HS-5 (cell line): ENCODE results near the gene TUBB3.
A peak's percentile ranks its signal among the peaks of the same experiment; 100 is the strongest.
"Not testable (repeated sequence)": the region's sequence is repeated elsewhere in the genome, so short reads cannot be mapped to it uniquely, and the experiment has no call there.

Source experiments
- DNase-seq: peaks from one replicate; pipeline ENCODE4 v3.0.0-alpha.2; 2012; ENCODE audit warnings: low read depth

Gene TUBB3

DNA sequence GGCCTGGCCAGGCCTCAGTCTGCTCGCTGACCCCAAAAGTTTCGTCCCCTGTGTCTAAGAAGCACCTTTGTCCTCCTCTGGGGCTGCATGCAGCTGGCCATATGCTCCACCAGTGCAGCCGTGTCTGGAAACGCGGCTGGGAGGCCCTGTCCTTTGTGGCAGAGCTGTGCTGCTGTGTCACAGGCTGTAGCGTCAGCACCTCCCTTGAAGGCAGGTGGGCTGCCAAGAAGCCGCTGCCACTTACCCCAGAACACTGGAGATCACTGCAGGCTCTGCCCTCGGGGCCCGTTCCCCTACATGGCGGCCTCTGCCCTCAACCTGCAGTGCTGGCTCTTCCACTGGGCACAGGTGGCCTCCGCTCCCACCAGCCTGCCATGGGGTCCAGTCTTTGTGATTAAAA is 20.2 kb upstream of the TUBB3 start:
- no peak for DNase-seq

DNA sequence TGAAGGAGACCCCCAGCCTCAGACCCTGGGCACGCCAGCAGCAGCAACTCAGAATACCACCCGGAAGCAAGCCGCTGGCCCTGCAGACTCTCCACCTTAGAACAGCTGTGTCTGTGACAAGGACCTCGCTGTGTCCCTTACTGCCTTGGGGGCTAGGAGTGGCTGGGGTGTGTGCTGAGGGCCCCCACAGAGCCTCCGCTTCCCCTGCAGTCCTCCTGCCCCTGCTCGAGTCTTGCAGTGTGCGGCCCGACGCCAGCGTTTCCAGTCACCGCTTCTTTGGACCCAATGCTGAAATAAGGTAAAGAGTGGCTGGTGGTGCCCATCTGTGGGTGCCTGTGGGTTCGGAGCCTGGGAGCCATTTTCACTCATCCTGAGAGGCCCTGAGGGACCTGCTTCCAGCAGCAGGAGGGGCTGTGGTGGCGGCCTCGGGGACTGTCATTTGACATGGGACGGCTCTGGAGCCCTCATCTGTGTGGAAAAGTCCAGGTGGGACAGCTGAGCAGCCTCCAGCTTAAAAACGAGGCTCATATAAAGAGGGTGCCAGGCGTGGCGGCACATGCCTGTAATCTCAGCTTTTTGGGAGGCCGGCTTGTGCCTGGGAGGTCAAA is 19.1 kb upstream of the TUBB3 start:
- no peak for DNase-seq

GRCh38 chr16:89904606-89905510 is 18.3 kb upstream of the TUBB3 start:
- DNase-seq: no peak

DNA sequence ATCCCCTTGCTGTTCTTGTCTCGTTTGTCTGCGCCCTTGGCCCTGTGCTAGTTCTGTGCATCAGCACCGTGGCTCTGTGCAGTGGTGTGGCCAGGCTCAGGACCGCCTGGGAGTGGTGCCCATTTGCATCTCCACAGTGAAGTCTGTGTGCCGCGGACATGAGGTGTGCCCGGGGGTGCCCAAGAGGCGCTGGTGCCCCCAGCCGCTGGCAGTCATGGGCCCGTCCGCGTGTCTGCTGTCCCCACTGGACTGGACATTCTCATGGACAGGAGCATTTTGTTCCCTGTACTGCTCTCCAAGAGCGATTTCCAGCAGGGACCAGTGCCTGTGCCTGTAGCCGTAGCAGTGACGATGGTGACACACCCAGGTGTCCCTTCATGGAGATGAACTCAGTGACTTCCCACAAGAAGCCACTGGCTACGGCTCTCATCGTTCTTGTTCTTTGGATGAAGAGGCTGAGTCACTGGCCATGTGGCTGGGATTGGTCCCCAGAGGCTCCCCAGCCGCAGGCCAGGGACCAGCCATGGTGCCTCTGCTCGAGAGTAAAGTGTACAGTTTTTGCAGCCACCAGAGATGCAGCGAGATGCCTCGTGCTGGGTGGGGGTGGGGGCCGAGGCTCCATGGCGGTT is 17.5 kb upstream of the TUBB3 start:
- DNase-seq: no peak

DNA sequence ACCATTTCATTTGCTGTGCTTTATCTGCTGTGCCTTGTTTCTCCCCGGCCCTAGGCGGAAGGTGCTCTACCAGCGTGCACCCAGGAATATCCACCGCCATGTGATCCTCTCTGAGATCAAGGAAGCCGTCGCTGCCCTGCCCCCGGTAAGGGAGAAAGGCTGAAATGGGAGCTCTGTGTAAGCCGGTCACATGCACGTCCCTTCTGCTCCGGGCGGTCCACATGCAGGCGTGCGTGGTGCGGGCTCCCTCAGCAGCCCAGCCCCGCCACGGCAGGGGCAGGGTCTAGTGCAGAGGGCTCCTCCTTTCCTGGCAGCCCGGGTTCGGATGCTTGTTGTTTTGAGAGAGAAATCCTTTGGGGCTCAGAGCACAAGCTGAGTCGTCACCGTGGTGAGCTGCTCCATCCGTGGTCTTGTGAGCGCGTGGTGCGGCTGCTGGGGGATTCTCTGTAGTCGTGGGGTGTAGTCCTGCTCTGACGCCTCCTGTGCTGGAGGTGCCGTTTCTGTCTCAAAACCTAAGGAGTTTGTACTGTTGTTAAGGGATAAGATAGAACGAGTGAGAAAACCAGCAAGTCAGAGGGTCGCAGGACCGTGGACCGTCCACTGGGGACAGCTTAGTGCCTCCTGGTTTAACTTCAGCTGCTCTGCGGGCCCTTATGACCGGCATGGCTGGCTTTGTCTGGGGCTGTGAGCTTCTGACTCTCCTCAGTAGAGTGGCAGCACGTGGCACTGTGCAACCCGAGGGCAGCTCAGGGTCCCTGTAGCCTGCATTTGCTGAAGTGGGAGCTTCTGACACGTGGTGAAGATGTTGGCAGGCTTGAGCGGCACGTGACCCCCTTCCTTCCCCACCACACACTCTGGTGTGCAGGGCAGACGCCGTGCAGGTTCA is 16.8 kb upstream of the TUBB3 start:
- DNase-seq: no peak

GRCh38 chr16:89907055-89907814 is 15.9 kb upstream of the TUBB3 start:
- no peak for DNase-seq

DNA sequence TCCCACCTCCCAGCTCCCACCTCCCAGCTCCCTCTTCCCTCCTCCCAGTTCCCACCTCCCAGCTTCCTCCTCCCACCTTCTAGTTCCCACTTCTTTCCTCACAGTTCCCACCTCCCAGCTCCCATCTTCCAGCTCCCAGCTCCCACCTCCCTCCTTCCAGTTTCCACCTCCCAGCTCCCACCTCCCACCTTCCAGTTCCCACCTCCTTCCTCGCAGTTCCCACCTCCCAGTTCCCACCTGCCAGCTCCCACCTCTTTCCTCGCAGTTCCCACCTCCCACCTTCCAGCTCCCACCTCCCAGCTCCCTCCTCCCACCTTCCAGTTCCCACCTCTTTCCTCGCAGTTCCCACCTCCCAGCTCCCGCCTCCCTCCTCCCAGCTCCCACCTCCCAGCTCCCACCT is 14.9 kb upstream of the TUBB3 start:
- DNase-seq: no peak

DNA sequence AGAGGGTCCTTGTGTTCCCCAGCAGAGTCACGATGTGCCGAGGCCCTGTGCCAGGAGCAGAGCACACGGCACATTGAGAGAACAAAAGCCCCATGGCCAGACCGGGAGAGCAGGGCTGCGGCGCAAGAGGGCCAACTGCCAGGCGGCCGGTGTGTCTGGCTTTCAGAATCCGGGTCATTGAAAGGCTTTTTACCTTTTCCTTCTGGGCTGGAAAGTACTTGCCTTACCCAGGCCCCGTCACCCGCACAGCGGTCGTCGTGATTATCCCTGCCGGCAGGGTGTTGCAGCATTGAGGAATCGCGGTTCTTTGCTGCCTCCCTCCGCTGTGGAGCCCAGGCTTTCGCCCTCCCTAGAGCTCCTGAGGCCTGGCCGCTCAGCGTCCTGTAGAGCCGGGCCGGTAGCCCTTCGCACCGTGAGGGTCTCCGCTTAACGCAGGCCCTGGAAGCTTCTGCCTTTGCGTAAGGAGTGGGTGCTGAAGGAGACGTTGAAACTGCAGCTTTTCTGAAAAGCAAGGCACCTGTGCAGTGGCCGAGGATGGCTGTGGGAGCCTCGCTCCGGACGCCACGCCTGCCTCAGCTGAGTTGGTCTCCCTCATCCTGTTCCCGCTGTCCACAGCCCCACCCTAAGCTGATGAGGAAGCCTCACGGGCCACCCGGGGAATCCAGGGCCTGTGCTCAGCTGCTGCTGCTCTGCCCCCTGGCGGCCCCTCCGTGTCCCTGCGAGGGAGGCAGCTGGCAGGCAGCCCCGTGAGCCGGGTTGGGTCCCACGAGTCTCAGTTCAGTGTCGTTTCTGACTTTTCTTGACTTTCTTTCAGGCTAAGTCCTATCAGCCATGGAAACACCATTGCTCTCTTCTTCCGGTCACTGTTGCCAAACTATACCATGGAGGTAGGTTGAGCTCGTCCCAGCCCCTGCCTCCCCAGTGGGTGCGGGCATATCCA is 13.1 kb upstream of the TUBB3 start:
- no peak for DNase-seq

DNA sequence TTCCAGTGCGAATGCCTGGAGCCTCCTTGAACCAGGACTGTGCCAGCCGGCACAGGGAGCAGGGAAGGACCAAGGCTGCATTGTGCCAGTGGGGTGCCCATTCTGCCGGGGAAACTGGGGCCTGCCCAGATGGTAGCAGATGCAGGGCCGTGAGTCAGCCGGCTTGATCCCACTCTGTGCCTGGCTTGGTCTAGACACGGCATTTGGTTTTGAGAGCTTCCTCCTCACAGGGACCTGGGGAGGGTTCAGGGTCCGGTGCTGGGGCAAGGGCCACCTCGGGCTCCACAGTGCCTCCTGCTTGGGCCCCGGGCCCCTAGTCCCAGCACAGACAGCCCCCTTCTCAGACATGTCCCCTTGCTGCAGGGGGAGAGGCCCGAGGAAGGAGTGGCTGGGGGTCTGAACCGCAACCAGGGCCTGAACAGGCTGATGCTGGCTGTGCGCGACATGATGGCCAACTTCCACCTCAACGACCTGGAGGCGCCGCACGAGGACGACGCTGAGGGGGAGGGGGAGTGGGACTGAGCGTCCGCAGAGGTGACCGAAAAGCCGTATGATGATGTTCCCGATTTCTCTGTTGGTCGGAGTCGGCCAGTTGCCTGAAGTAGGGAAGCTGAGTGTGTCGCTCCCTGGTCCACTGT is 12.3 kb upstream of the TUBB3 start:
- no peak for DNase-seq

DNA sequence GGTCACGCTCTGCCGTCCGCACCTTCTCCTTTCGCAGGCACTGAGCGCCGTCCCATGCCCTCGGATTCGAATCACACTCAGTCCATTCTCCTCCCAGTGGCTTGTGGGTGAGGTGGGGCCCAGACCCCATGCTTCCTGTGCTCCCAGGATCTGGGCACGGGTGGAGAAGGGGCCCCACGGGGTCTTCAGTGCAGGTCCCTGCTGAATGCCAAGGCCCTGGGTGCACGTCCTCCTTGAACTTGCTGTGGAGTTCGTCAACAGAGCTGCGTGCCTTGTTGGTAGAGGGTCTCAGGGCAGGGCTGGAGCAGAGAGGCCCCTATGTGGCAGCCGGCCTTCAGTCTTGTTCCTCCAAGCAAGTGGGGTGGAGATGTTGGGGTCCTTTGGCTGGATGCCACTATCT is 11.8 kb upstream of the TUBB3 start:
- no peak for DNase-seq

DNA sequence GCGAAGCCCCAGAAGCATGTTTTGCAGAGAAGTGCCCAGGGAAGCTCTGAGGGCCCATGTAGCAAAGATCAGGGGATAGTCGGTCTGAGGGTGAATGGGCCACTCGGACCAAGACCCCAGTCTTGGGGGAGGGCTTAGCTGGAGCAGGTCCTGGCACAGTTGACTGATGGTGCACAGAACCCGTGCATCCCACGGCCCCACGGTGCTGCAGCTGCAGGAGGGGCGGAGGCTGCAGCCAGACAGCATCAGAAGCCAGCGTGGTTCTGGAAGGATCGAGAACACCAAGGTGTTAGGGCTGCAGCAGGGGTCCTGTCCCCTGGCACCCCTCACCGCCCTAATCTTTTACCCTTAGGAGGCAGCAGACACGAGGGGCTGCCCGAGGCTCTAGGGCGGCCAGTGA is 11.0 kb upstream of the TUBB3 start:
- DNase-seq: no peak

DNA sequence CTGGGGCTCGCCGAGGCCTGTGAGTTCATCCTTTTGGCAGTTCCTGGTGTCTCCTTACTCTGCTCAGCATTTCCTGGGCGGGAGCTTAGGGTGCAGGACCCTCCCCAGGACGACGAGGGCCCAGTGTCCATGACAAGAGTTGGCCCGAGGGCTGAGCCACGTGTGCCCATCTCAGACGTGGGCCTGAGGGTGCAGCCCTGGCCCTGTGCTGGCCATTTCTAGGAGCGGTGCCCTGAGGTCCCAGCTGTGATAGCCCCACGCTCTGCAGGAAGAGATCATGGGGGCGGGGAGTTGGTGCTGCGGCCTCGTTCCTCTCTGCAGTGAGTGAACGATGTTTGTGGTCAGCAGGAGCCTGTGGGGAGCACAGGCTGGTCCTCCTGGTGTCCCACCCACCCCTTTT is 10.5 kb upstream of the TUBB3 start:
- no peak for DNase-seq

DNA sequence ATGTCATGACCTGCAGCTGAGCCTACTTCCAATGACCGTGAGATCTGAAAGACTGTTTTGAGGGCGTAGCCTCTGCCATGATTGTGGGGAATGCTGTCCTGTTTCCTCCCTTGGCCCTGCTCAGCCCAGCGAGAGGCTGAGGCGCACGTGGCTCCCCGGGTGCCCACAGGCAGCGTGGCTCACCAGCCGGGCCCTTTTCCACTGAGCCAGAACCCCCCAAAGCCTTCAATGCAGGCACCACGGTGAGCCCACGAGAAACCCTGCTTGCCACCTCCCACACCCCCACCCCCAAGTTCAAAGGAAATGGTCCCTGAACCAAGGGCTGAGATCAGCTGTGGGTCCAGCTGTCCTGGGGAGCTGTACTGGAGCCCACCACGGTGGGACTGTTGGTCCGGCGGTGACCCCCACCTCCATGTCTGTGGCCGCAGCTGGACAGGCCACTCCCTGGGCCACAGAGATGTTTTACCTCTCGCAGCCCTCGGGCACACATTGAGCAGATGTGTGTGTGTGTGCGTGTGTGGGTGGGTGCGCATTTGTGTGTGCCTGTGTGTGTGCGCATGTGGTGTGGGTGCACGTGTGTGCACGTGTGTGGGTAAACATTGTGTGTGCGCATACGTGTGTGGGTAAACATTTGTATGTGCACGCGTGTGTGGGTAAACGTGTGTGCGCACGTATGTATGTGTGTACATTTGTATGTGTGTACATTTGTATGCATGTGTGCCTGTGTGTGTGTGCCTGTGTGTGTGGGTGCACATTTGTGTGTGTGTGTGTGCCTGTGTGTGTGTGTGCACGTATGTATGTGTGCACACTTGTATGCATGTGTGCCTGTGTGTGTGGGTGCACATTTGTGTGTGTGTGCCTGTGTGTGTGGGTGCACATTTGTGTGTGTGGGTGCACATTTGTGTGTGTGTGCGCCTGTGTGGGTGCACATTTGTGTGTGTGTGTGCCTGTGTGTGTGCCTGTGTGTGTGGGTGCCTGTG is 9.4 kb upstream of the TUBB3 start:
- no peak for DNase-seq

DNA sequence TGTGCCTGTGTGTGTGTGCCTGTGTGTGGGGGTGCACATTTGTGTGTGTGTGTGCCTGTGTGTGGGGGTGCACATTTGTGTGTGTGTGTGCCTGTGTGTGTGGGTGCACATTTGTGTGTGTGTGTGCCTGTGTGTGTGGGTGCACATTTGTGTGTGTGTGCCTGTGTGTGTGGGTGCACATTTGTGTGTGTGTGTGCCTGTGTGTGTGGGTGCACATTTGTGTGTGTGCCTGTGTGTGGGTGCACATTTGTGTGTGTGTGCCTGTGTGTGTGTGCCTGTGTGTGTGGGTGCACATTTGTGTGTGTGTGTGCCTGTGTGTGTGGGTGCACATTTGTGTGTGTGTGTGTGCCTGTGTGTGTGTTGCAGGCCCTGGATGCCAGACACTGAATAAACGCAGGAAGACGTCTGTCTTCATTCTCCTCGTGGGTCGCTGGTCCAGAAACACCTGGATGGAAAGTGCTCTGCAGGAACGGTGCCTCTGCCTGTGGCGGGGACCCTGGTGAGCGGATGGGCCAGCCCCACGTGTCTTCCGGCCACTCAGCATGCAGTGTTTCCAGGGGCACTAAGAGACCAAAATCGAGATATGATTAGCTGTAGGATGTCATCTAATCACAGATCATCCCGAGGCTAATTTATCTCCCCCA is 8.4 kb upstream of the TUBB3 start:
- not testable (repeated sequence) for DNase-seq

GRCh38 chr16:89915303-89916232 is 7.6 kb upstream of the TUBB3 start:
- no peak for DNase-seq

- peak; percentile 61 for DNase-seq
Measured at GRCh38 chr16:89917773-89918452, 5.2 kb upstream of the TUBB3 start.
